Measurements from ENCODE around the gene SORCS1.

- TF ChIP-seq CTCF (IDR thresholded peaks at IDR 0.05) = no peak
- no peak for TF ChIP-seq POLR2A (IDR thresholded peaks at IDR 0.05)
Measured at GRCh38 chr10:106560925-106561640, 603.4 kb downstream of the SORCS1 start.
